Chondrocyte (in vitro differentiated cells): ENCODE measurements around the gene VPS13D. TPM values are rescaled to one million over a fixed set of nuclear protein-coding genes. Genes with fewer than 3 reads are reported as not detected.
"Not testable (repeated sequence)": the region's sequence is repeated elsewhere in the genome, so short reads cannot be mapped to it uniquely, and the experiment has no call there.

ENCODE experiments used
- DNase-seq: peaks from one replicate; pipeline ENCODE4 v3.0.0; 2021; ENCODE audit warnings: mixed read lengths, low spot score
- H3K27ac Mint-ChIP-seq: one replicate; pipeline ENCODE4 v1.8.0; 2021; ENCODE audit warnings: mild to moderate bottlenecking, moderate library complexity, mixed read lengths; ENCODE audit not compliant: unreplicated experiment
- H3K27me3 Mint-ChIP-seq: 2 replicates; pipeline ENCODE4 v1.8.0; 2021; ENCODE audit warnings: low read depth, mixed read lengths
- H3K36me3 Mint-ChIP-seq: 2 replicates; pipeline ENCODE4 v1.8.0; 2021; ENCODE audit warnings: low read depth, mixed read lengths
- H3K4me1 Mint-ChIP-seq: 2 replicates; pipeline ENCODE4 v1.8.0; 2021; ENCODE audit warnings: low read depth, mild to moderate bottlenecking, mixed read lengths
- H3K4me3 Mint-ChIP-seq: one replicate; pipeline ENCODE4 v1.8.0; 2021; ENCODE audit warnings: mild to moderate bottlenecking, moderate library complexity, mixed read lengths; ENCODE audit not compliant: unreplicated experiment
- H3K9me3 Mint-ChIP-seq: 2 replicates; pipeline ENCODE4 v1.8.0; 2021; ENCODE audit warnings: low read depth, mixed read lengths
- CTCF ChIP-seq: fragments of 200-600 bp; sonication (generic); IDR thresholded peaks from 2 replicates; pipeline ENCODE4 v1.5.0; 2021; ENCODE audit warnings: antibody characterized with exemption, mild to moderate bottlenecking, moderate library complexity
- total RNA-seq: library from RNA; stranded (reverse); gene quantifications from 3 replicates; pipeline ENCODE4 v1.2.1, GENCODE V29; 2021

The VPS13D gene
- total RNA-seq, 1 donor from 2014 or later = 40.0 TPM

GRCh38 chr1:12469990-12470389, 240.2 kb downstream of the VPS13D start:
- H3K36me3 Mint-ChIP-seq = peaks cover 15% of the 10 kb centered on the region
- H3K9me3 Mint-ChIP-seq = no peaks in the 10 kb centered on the region
- no peak for TF ChIP-seq CTCF
- H3K4me3 Mint-ChIP-seq = no peak overlapping the region
- peaks cover 20% of the 10 kb centered on the region for H3K4me1 Mint-ChIP-seq
- no peak for DNase-seq
- H3K27ac Mint-ChIP-seq = no peak overlapping the region
- H3K27me3 Mint-ChIP-seq = no peaks in the 10 kb centered on the region

- peaks cover 15% of the 10 kb centered on the region for H3K36me3 Mint-ChIP-seq
- DNase-seq, H3K27ac Mint-ChIP-seq, H3K9me3 Mint-ChIP-seq, H3K4me3 Mint-ChIP-seq, H3K27me3 Mint-ChIP-seq: not testable (repeated sequence)
- peaks cover 22% of the 10 kb centered on the region for H3K4me1 Mint-ChIP-seq
Observed at GRCh38 chr1:12470916-12471315, 241.1 kb downstream of the VPS13D start.

GRCh38 chr1:12472156-12472797, 242.4 kb downstream of the VPS13D start:
- Mint-ChIP-seq H3K27ac (no peak overlapping the region), H3K4me3 (no peak overlapping the region), H3K4me1 (peaks cover 28% of the 10 kb centered on the region)

GRCh38 chr1:12472798-12473551, 243.1 kb downstream of the VPS13D start:
- Mint-ChIP-seq H3K4me1 (peaks cover 24% of the 10 kb centered on the region), H3K27me3 (no peaks in the 10 kb centered on the region), H3K9me3 (no peaks in the 10 kb centered on the region), H3K27ac (no peak overlapping the region), H3K36me3 (peaks cover 18% of the 10 kb centered on the region), H3K4me3 (no peak overlapping the region)
- no peak for TF ChIP-seq CTCF
- no peak for DNase-seq

More at GRCh38 chr1:12472156-12472797, 242.4 kb downstream of the VPS13D start:
- Mint-ChIP-seq H3K27me3 (no peaks in the 10 kb centered on the region), H3K9me3 (no peaks in the 10 kb centered on the region), H3K36me3 (peaks cover 18% of the 10 kb centered on the region)
- TF ChIP-seq CTCF = no peak
- DNase-seq = no peak

GRCh38 chr1:12473596-12474362, 243.9 kb downstream of the VPS13D start:
- Mint-ChIP-seq H3K9me3 (no peaks in the 10 kb centered on the region), H3K27ac (no peak overlapping the region), H3K4me3 (no peak overlapping the region), H3K27me3 (no peaks in the 10 kb centered on the region), H3K36me3 (peaks cover 14% of the 10 kb centered on the region), H3K4me1 (peaks cover 31% of the 10 kb centered on the region)
- no peak for TF ChIP-seq CTCF
- DNase-seq = no peak
